ENCODE measurements around the gene MORN3.

DNA sequence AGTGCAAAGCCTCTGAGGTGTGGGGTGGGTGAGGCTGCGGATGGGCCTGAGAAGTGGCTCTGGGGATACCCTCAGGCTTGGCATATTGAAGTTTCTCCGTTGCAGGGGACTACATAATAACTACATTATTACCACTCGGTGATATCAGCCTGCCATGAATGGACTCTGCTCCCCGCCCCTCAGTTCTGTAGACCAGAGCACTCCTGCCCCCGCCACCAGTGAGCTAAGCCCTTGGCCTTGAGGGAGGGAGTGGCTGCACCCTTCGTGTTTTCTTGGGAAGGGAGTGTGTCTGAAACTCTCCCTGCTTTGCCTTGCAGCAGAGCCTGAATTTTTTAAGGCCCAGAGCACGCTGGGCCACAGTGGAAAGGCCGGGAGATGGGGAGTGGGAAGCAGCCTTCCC lies 41.4 kb downstream of the MORN3 start:
- TF ChIP-seq CTCF (IDR thresholded peaks at IDR 0.05) (no peak), POLR2A (IDR thresholded peaks at IDR 0.05) (no peak)

Measured in adrenal gland (tissue), 5 donors.